Right cardiac atrium (tissue), 5 donors: ENCODE results near the gene ETV4. TPM values are rescaled to one million over a fixed set of nuclear protein-coding genes. Genes with fewer than 3 reads are reported as not detected.

Experiments used
- ATAC-seq, 2 donors: fragments of 200-7000 bp; cut with Tn5 transposase; one replicate each; pipeline versions ENCODE4 v1.8.0 to v1.9.1; 2020; ENCODE audit warnings: moderate library complexity in 2 of 2, mild to moderate bottlenecking in 1 of 2
- DNase-seq, 3 donors: peaks; one replicate each; pipeline ENCODE4 v3.0.0-alpha.2; 2020
- H3K27ac ChIP-seq: one replicate; pipeline ENCODE4 v1.5.1; 2013; ENCODE audit warnings: mild to moderate bottlenecking, low read length, control low read depth, moderate library complexity
- H3K27me3 ChIP-seq: one replicate; pipeline ENCODE4 v1.6.1; 2013; ENCODE audit not compliant: control insufficient read depth, insufficient read depth
- H3K4me1 ChIP-seq: one replicate; pipeline ENCODE4 v1.6.1; 2013; ENCODE audit warnings: low read length; ENCODE audit not compliant: control insufficient read depth, insufficient read depth
- H3K4me3 ChIP-seq: one replicate; pipeline ENCODE4 v1.5.1; 2013; ENCODE audit warnings: low read length, control low read depth
- H3K9me3 ChIP-seq: one replicate; pipeline ENCODE4 v1.6.1; 2013; ENCODE audit warnings: low read length; ENCODE audit not compliant: control insufficient read depth
- WGBS: extraction: QIAGEN DNeasy Blood & Tissue Kit; methylation state at CpG from one replicate; pipeline ENCODE4 v1.1.7; 2013; 5-methylcytosine and 5-hydroxymethylcytosine counted together
- intact Hi-C, 4 donors: fragments of 100-400 bp; cut with DNase I; formaldehyde crosslinking; loops; one replicate each; pipeline versions ENCODE4 v1.11.0 to v1.14.0; 2022 to 2023
- polyA plus RNA-seq: library from polyadenylated mRNA; stranded (reverse); fragments of 200-250 nt; gene quantifications from one replicate; pipeline ENCODE4 v1.2.3, GENCODE V29; 2013
- total RNA-seq, 4 donors: library from RNA; stranded (reverse); fragmentation: NEBNext Ultra II Directional; extraction: Animal tissue kit (Norgen Biotek cat#: 25700); gene quantifications; one replicate each; pipeline ENCODE4 v1.2.1, GENCODE V29; 2021
- donor health status: healthy with polysubstance abuse.
- donor health status: DM: no; HTN: yes; CAD: no.
- donor health status: DM: no; HTN: no; CAD: no.
- donor health status: DM: no; HTN: yes; CAD: no; lungs with severe emphysema.
- donor health status: DM: yes; HTN: yes; CAD: no.

The ETV4 gene
- total and polyA plus RNA-seq, 5 donors: 0.14 to 2.1 (median 0.43) TPM; not detected in 1

GRCh38 chr17:43581130-43581529 lies 35.0 kb upstream of the ETV4 start:
- Histone ChIP-seq H3K9me3 (no peaks in the 10 kb centered on the region), H3K4me3 (no peak overlapping the region), H3K27ac (peak overlapping the region; percentile 36), H3K27me3 (no peaks in the 10 kb centered on the region), H3K4me1 (peaks cover 7% of the 10 kb centered on the region)
- WGBS: 52% methylated on average over 4 of the region's 4 CpGs
- intact Hi-C loops: no loop called here
- ATAC-seq: no peak
- no peak for DNase-seq

GRCh38 chr17:43579566-43580140 lies 33.5 kb upstream of the ETV4 start:
- Histone ChIP-seq H3K27me3 (no peaks in the 10 kb centered on the region), H3K9me3 (no peaks in the 10 kb centered on the region), H3K4me3 (no peak overlapping the region), H3K27ac (no peak overlapping the region), H3K4me1 (peaks cover 7% of the 10 kb centered on the region)
- ATAC-seq (no peak), DNase-seq (no peak)
- 81% methylated on average over 9 of the region's 9 CpGs for WGBS
- intact Hi-C loops: loop anchor here in 3 of 4 donors (2.0 to 10.0 kb wide), 3 partner anchors 93 to 183 kb away; partner anchors contain the start of gene SOST (in 2 of the 3)

- Histone ChIP-seq H3K27ac (peak overlapping the region; percentile 43), H3K27me3 (no peaks in the 10 kb centered on the region), H3K4me3 (no peak overlapping the region), H3K4me1 (peaks cover 7% of the 10 kb centered on the region), H3K9me3 (no peaks in the 10 kb centered on the region)
- WGBS: 37% methylated on average over 13 of the region's 13 CpGs
- ATAC-seq: peak; percentile 53 to 54
- intact Hi-C loops: loop anchor here in 3 of 4 donors (2.0 to 10.0 kb wide), 3 partner anchors 94 to 183 kb away; partner anchors contain the start of gene SOST (in 2 of the 3)
- DNase-seq: peak in 2 of 3 donors; percentile 58 to 64
Measured at GRCh38 chr17:43578699-43579565, 32.8 kb upstream of the ETV4 start.

GRCh38 chr17:43578404-43578698 lies 32.2 kb upstream of the ETV4 start:
- H3K9me3 ChIP-seq: no peaks in the 10 kb centered on the region
- H3K27ac ChIP-seq: peak overlapping the region; percentile 43
- H3K27me3 ChIP-seq: no peaks in the 10 kb centered on the region
- H3K4me3 ChIP-seq: no peak overlapping the region
- H3K4me1 ChIP-seq: peaks cover 7% of the 10 kb centered on the region
- intact Hi-C loops: loop anchor here in 3 of 4 donors (2.0 to 10.0 kb wide), 3 partner anchors 94 to 184 kb away; partner anchors contain the start of gene SOST (in 2 of the 3)
- no peak for DNase-seq
- WGBS: 65% methylated on average over 1 of the region's 1 CpG
- peak in 1 of 2 donors; percentile 43 for ATAC-seq

GRCh38 chr17:43577664-43578403 lies 31.7 kb upstream of the ETV4 start:
- intact Hi-C loops: loop anchor here (1.0 to 10.0 kb wide), 5 partner anchors 95 to 184 kb away; partner anchors contain the start of gene SOST (in 2 of the 4)
- no peak for ATAC-seq
- Histone ChIP-seq H3K27ac (peak overlapping the region; percentile 43), H3K9me3 (no peaks in the 10 kb centered on the region), H3K4me3 (no peak overlapping the region), H3K4me1 (peaks cover 7% of the 10 kb centered on the region), H3K27me3 (no peaks in the 10 kb centered on the region)
- 64% methylated on average over 14 of the region's 14 CpGs for WGBS
- DNase-seq: no peak

- 15% methylated on average over 10 of the region's 10 CpGs for WGBS
- no peaks in the 10 kb centered on the region for H3K9me3 ChIP-seq
Measured at GRCh38 chr17:43576563-43577229, 30.6 kb upstream of the ETV4 start.

GRCh38 chr17:43574896-43575525 lies 28.9 kb upstream of the ETV4 start:
- Histone ChIP-seq H3K9me3 (no peaks in the 10 kb centered on the region), H3K4me3 (no peak overlapping the region), H3K27ac (no peak overlapping the region), H3K4me1 (peaks cover 3% of the 10 kb centered on the region), H3K27me3 (no peaks in the 10 kb centered on the region)
- no peak for ATAC-seq
- intact Hi-C loops: loop anchor here in 3 of 4 donors (5.0 to 10.0 kb wide), 2 partner anchors 180 to 187 kb away; partner anchors contain the start of gene SOST (in 2 of the 3)
- DNase-seq: no peak
- WGBS: 36% methylated on average over 5 of the region's 5 CpGs

More at GRCh38 chr17:43576563-43577229, 30.6 kb upstream of the ETV4 start:
- no peak overlapping the region for H3K27ac ChIP-seq
- ATAC-seq (peak; percentile 76 to 83), DNase-seq (peak; percentile 66 to 85 (median 84))
- intact Hi-C loops: loop anchor here (1.0 to 10.0 kb wide), 4 partner anchors 98 to 186 kb away; partner anchors contain the start of gene SOST (in 2 of the 4)
- no peak overlapping the region for H3K4me3 ChIP-seq
- no peaks in the 10 kb centered on the region for H3K27me3 ChIP-seq
- H3K4me1 ChIP-seq: peaks cover 7% of the 10 kb centered on the region

GRCh38 chr17:43574348-43574747 lies 28.2 kb upstream of the ETV4 start:
- no peak overlapping the region for H3K27ac ChIP-seq
- ATAC-seq: no peak
- intact Hi-C loops: loop anchor here in 2 of 4 donors (10.0 kb wide), 1 partner anchor 180 kb away; the partner anchor contains the start of gene SOST (in 2 of the 2)
- no peaks in the 10 kb centered on the region for H3K27me3 ChIP-seq
- H3K9me3 ChIP-seq: no peaks in the 10 kb centered on the region
- DNase-seq: no peak
- H3K4me1 ChIP-seq: peaks cover 3% of the 10 kb centered on the region
- 72% methylated on average over 13 of the region's 13 CpGs for WGBS
- no peak overlapping the region for H3K4me3 ChIP-seq

GRCh38 chr17:43573579-43574321 lies 27.6 kb upstream of the ETV4 start:
- no peak for ATAC-seq
- 41% methylated on average over 7 of the region's 7 CpGs for WGBS

More at GRCh38 chr17:43573579-43574321, 27.6 kb upstream of the ETV4 start:
- H3K4me3 ChIP-seq: no peak overlapping the region
- H3K27ac ChIP-seq: no peak overlapping the region
- H3K4me1 ChIP-seq: no peaks in the 10 kb centered on the region
- no peaks in the 10 kb centered on the region for H3K9me3 ChIP-seq
- H3K27me3 ChIP-seq: no peaks in the 10 kb centered on the region
- intact Hi-C loops: loop anchor here in 2 of 4 donors (10.0 kb wide), 1 partner anchor 181 kb away; the partner anchor contains the start of gene SOST (in 2 of the 2)
- no peak for DNase-seq
